DND-41 (cell line): ENCODE data around the gene SPRR2D.

ENCODE experiments used
- ATAC-seq: fragments of 200-7000 bp; cut with Tn5 transposase; 3 replicates; pipeline ENCODE4 v1.9.1; 2021; ENCODE audit warnings: low read depth; ENCODE audit not compliant: insufficient read depth
- DNase-seq: peaks from one replicate; pipeline ENCODE4 v3.0.0-alpha.2; 2020
- H2AFZ ChIP-seq: 2 replicates; pipeline ENCODE4 v1.6.0; 2012; ENCODE audit warnings: low read depth, low read length
- H3K27ac ChIP-seq: 2 replicates; pipeline ENCODE4 v1.5.1; 2012; ENCODE audit warnings: low read length, inconsistent platforms
- H3K27me3 ChIP-seq: fragments of 200-600 bp; sonication (generic); 2 replicates; pipeline ENCODE4 v1.6.0; 2012; ENCODE audit warnings: low read length, mild to moderate bottlenecking, inconsistent platforms; ENCODE audit not compliant: insufficient read depth, poor library complexity
- H3K36me3 ChIP-seq: 2 replicates; pipeline ENCODE4 v1.5.1; 2012; ENCODE audit warnings: low read length, inconsistent platforms; ENCODE audit not compliant: insufficient read depth
- H3K4me1 ChIP-seq: 2 replicates; pipeline ENCODE4 v1.5.1; 2012; ENCODE audit warnings: mild to moderate bottlenecking, low read length; ENCODE audit not compliant: insufficient read depth
- H3K4me2 ChIP-seq: 2 replicates; pipeline ENCODE4 v1.6.0; 2012; ENCODE audit warnings: mild to moderate bottlenecking, moderate library complexity, low read length, inconsistent platforms; ENCODE audit not compliant: insufficient read depth
- H3K4me3 ChIP-seq, 2 experiments: fragments of 200-600 bp in 1 of 2; shearing (Covaris generic) in 1 of 2; 2 replicates each; pipeline ENCODE4 v1.5.1; 2012 to 2016; ENCODE audit warnings: inconsistent platforms in 2 of 2, low read length in 2 of 2, mild to moderate bottlenecking in 2 of 2, low read depth in 1 of 2, moderate library complexity in 1 of 2
- H3K79me2 ChIP-seq: 2 replicates; pipeline ENCODE4 v1.6.0; 2012; ENCODE audit warnings: low read length, inconsistent platforms; ENCODE audit not compliant: insufficient read depth
- H3K9ac ChIP-seq: 2 replicates; pipeline ENCODE4 v1.6.0; 2012; ENCODE audit warnings: low read depth, mild to moderate bottlenecking, inconsistent platforms, low read length, moderate library complexity
- H3K9me3 ChIP-seq: 2 replicates; pipeline ENCODE4 v1.5.1; 2012; ENCODE audit warnings: low read length, moderate library complexity, mild to moderate bottlenecking, inconsistent platforms; ENCODE audit not compliant: insufficient read depth, severe bottlenecking
- H4K20me1 ChIP-seq: 2 replicates; pipeline ENCODE4 v1.6.0; 2012; ENCODE audit warnings: low read length; ENCODE audit not compliant: insufficient read depth
- EZH2 ChIP-seq: IDR thresholded peaks from 3 replicates; pipeline ENCODE4 v1.6.1; 2012; ENCODE audit warnings: borderline replicate concordance, low read depth, mild to moderate bottlenecking, moderate library complexity, low read length, inconsistent platforms; ENCODE audit not compliant: severe bottlenecking
- TF ChIP-seq, protein P1 (sequence below): IDR thresholded peaks from 2 replicates; pipeline ENCODE4 v1.5.1; 2012; ENCODE audit warnings: borderline replicate concordance, low read length, moderate library complexity, mild to moderate bottlenecking; ENCODE audit not compliant: poor library complexity, severe bottlenecking; ENCODE audit errors: extremely low read depth

The SPRR2D gene

DNA sequence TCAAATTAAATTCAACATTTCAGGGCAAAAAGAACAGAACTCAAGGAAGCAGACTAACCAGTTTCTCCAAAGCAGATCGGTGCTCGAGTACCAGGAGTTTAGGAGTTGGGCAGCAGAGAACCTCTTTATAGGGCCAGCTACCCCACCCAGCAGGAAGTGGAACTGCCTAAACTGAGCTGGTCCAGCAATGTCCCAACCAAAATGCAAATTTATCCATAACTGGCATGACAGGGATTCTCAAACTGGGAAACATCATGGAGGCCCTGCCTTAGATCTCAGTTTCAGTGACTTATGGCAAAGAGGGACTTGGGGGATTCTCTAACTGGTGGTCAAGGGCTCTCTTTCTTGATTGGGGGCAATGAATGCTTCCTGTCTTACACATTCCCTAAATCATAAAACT is 30.6 kb upstream of the SPRR2D start, which contains the start of gene SPRR2B:
Gene SPRR2B (minus strand): TSS at position 101 of the 400 bp plus-strand sequence. CDS start 772 bp downstream, outside the sequence.
- Histone ChIP-seq H3K79me2 (no peaks in the 10 kb centered on the region), H3K9me3 (no peaks in the 10 kb centered on the region), H3K9ac (no peak within 1 kb of the TSS), H4K20me1 (no peaks in the 10 kb centered on the region), H3K27ac (no peak within 1 kb of the TSS), H3K27me3 (peaks cover 9% of the 10 kb centered on the region), H3K4me1 (no peaks in the 10 kb centered on the region), H3K4me3 (no peak within 1 kb of the TSS), H3K4me2 (no peak within 1 kb of the TSS), H2AFZ (no peak within 1 kb of the TSS), H3K36me3 (no peaks in the 10 kb centered on the region)
- ATAC-seq, result no peak
- no peak for DNase-seq
- TF ChIP-seq, protein P1, sequence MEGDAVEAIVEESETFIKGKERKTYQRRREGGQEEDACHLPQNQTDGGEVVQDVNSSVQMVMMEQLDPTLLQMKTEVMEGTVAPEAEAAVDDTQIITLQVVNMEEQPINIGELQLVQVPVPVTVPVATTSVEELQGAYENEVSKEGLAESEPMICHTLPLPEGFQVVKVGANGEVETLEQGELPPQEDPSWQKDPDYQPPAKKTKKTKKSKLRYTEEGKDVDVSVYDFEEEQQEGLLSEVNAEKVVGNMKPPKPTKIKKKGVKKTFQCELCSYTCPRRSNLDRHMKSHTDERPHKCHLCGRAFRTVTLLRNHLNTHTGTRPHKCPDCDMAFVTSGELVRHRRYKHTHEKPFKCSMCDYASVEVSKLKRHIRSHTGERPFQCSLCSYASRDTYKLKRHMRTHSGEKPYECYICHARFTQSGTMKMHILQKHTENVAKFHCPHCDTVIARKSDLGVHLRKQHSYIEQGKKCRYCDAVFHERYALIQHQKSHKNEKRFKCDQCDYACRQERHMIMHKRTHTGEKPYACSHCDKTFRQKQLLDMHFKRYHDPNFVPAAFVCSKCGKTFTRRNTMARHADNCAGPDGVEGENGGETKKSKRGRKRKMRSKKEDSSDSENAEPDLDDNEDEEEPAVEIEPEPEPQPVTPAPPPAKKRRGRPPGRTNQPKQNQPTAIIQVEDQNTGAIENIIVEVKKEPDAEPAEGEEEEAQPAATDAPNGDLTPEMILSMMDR, result no peak
- no peak for TF ChIP-seq EZH2

GRCh38 chr1:153070243-153070642 is 29.3 kb upstream of the SPRR2D start:
- no peaks in the 10 kb centered on the region for H3K36me3 ChIP-seq
- no peaks in the 10 kb centered on the region for H4K20me1 ChIP-seq
- no peak overlapping the region for H3K4me3 ChIP-seq
- H2AFZ ChIP-seq, result no peak overlapping the region
- no peak for DNase-seq
- TF ChIP-seq, protein P1, result no peak
- no peak for TF ChIP-seq EZH2
- ATAC-seq, result no peak
- no peak overlapping the region for H3K9ac ChIP-seq
- H3K9me3 ChIP-seq, result no peaks in the 10 kb centered on the region
- no peaks in the 10 kb centered on the region for H3K79me2 ChIP-seq
- H3K27ac ChIP-seq, result no peak overlapping the region
- no peaks in the 10 kb centered on the region for H3K4me1 ChIP-seq
- H3K27me3 ChIP-seq, result peaks cover 12% of the 10 kb centered on the region
- no peak overlapping the region for H3K4me2 ChIP-seq

- DNase-seq, result no peak
Measured at GRCh38 chr1:153058826-153059784, 18.2 kb upstream of the SPRR2D start.

More at GRCh38 chr1:153058826-153059784, 18.2 kb upstream of the SPRR2D start:
- Histone ChIP-seq H3K9ac (no peak overlapping the region), H3K9me3 (no peaks in the 10 kb centered on the region), H3K79me2 (no peaks in the 10 kb centered on the region), H3K36me3 (no peaks in the 10 kb centered on the region), H4K20me1 (no peaks in the 10 kb centered on the region), H3K4me2 (no peak overlapping the region), H3K4me3 (no peak overlapping the region), H3K27me3 (peaks cover 17% of the 10 kb centered on the region), H3K4me1 (no peaks in the 10 kb centered on the region), H2AFZ (no peak overlapping the region), H3K27ac (no peak overlapping the region)
- TF ChIP-seq EZH2, result no peak
- TF ChIP-seq, protein P1, result no peak
- no peak for ATAC-seq
